Activated T-helper 17 cell treated with anti-CD3 and anti-CD28 coated beads, Interleukin-2, amount 50 U/mL, for 72 hours (primary cell): ENCODE data around the gene PARD3. TPM values are rescaled to one million over a fixed set of nuclear protein-coding genes. Genes with fewer than 3 reads are reported as not detected.

Experiments
- ATAC-seq: fragments of 150-1000 bp; cut with Tn5 transposase; replicated peaks from 2 replicates; pipeline ENCODE4 v1.10.0; 2021; ENCODE audit warnings: mild to moderate bottlenecking, moderate library complexity
- H3K27ac Mint-ChIP-seq: one replicate; pipeline ENCODE4 v1.8.0; 2022; ENCODE audit warnings: mixed read lengths
- H3K27me3 Mint-ChIP-seq: one replicate; pipeline ENCODE4 v1.8.0; 2022; ENCODE audit warnings: mixed read lengths
- H3K36me3 Mint-ChIP-seq: one replicate; pipeline ENCODE4 v1.8.0; 2022; ENCODE audit warnings: low read depth, mild to moderate bottlenecking, mixed read lengths
- H3K4me1 Mint-ChIP-seq: one replicate; pipeline ENCODE4 v1.8.0; 2022; ENCODE audit warnings: mixed read lengths
- H3K4me3 Mint-ChIP-seq: one replicate; pipeline ENCODE4 v1.8.0; 2022; ENCODE audit warnings: mild to moderate bottlenecking, mixed read lengths
- H3K9me3 Mint-ChIP-seq: one replicate; pipeline ENCODE4 v1.8.0; 2022; ENCODE audit warnings: mixed read lengths
- total RNA-seq, 2 donors: library from RNA; stranded (reverse); gene quantifications; one replicate each; pipeline ENCODE4 v1.2.3, GENCODE V29; 2022

The PARD3 gene
- total RNA-seq, 2 donors from 2014 or later: 0.13 to 0.24 TPM

DNA sequence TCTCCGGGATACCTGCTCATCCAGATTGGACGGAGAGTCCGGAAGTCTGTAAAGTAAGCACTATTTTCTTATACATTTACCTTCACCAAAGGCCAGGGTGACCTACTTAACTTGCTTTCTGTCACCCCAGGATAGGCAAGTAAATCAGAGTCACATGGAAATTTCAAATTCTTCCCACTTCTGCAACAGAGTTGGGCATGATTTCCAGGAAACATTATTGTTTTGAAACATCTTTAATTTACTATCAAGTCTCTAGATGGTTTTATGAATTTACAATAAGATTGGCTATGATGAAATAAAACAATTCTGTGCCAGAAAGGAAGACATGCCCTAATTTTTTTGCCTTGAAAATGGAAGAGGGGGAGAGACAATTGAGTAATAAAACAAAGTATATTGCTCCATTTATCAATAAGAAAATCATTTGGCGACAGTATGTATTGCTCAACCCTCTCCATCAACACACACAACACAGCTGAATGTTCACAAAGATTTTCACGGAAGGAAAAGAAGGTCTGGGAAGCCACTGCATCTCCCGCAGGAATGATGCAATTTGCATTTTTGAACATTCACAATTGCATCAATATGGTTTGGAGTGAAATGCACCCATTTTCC lies 702.8 kb downstream of the PARD3 start:
- Mint-ChIP-seq H3K9me3 (no peaks in the 10 kb centered on the region), H3K27ac (no peak overlapping the region), H3K36me3 (no peaks in the 10 kb centered on the region), H3K4me3 (no peak overlapping the region), H3K4me1 (no peaks in the 10 kb centered on the region), H3K27me3 (peaks cover 6% of the 10 kb centered on the region)
- no peak for ATAC-seq

DNA sequence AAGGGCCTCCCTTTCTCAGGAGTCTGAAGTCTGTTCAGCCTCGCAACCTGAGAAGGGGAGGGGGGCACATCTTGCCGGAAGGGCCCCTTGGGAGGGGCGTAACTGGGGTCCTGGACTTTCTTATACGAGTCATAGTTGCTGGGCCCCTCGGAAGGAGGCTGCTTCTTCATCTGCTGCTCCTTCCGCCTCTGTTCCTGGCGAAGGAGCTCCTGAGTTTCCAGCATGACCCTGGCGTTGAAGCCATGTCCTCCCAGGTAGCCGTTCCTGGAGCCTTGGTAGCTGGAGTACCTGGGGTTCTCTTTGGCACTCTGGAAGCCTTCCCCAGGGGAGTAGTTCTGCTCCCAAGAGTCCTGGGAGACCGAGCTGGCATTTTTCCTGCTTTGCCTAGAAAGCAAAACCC lies 703.9 kb downstream of the PARD3 start:
- Mint-ChIP-seq H3K4me1 (no peaks in the 10 kb centered on the region), H3K4me3 (no peak overlapping the region), H3K36me3 (no peaks in the 10 kb centered on the region), H3K9me3 (no peaks in the 10 kb centered on the region), H3K27ac (no peak overlapping the region), H3K27me3 (peaks cover 6% of the 10 kb centered on the region)
- ATAC-seq: no peak

DNA sequence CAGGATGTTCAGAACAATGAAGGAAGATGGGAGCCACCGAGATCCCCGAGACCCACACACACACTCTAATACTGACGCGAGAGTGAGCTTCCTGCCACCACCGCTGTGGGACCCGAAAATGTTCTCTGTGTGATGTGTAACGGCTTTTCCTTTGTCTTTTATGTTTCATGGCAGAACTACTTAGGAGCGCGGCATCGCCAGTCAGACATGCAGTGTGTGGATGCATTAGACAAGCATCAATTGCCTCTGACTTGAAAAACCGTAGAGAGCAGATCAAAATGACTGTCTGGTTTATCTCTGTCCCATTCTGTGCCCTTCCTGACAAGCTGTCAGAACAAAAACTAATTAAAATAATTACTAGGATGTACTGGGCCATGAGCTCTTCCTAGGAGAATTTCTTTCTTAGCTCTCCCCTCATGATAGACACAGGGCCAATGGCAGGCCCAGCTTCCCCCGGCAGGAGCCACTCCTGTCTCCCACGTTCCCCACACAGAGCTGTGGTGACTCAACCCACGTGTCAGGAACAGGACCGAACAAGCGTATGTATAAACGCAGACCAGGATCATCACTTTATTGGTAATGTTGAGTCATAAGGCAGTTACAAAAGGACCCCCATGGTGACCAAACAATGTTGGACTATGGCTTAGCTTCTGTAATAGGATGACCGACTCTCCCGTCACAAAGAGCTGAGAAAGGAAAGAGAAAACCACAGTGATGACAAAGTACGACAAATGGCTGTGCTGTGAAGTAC lies 705.0 kb downstream of the PARD3 start:
- Mint-ChIP-seq H3K27me3 (peaks cover 11% of the 10 kb centered on the region), H3K36me3 (no peaks in the 10 kb centered on the region), H3K9me3 (no peaks in the 10 kb centered on the region), H3K27ac (no peak overlapping the region), H3K4me1 (no peaks in the 10 kb centered on the region), H3K4me3 (no peak overlapping the region)
- ATAC-seq: no peak

DNA sequence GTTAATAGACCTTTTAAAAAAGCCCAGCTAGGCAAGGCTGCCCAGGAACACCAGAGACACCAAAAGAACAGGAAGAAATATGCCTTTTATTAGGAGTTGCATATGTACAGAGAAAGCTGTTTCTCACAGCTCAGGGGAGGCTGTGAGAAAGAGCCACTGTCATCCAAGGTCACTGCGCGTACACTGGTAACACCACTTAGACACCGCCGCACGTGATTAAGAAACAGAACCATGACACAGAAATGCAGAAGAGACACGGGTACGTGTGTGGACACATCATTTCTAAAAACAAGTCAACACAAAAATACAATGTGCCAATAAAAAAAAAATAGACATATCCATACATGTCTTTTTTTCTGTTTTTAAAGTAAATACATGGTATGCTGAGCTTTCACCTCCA lies 705.6 kb downstream of the PARD3 start:
- no peaks in the 10 kb centered on the region for H3K9me3 Mint-ChIP-seq
- H3K4me3 Mint-ChIP-seq: no peak overlapping the region
- H3K4me1 Mint-ChIP-seq: no peaks in the 10 kb centered on the region
- H3K36me3 Mint-ChIP-seq: no peaks in the 10 kb centered on the region
- peaks cover 8% of the 10 kb centered on the region for H3K27me3 Mint-ChIP-seq
- H3K27ac Mint-ChIP-seq: no peak overlapping the region
- ATAC-seq: no peak

DNA sequence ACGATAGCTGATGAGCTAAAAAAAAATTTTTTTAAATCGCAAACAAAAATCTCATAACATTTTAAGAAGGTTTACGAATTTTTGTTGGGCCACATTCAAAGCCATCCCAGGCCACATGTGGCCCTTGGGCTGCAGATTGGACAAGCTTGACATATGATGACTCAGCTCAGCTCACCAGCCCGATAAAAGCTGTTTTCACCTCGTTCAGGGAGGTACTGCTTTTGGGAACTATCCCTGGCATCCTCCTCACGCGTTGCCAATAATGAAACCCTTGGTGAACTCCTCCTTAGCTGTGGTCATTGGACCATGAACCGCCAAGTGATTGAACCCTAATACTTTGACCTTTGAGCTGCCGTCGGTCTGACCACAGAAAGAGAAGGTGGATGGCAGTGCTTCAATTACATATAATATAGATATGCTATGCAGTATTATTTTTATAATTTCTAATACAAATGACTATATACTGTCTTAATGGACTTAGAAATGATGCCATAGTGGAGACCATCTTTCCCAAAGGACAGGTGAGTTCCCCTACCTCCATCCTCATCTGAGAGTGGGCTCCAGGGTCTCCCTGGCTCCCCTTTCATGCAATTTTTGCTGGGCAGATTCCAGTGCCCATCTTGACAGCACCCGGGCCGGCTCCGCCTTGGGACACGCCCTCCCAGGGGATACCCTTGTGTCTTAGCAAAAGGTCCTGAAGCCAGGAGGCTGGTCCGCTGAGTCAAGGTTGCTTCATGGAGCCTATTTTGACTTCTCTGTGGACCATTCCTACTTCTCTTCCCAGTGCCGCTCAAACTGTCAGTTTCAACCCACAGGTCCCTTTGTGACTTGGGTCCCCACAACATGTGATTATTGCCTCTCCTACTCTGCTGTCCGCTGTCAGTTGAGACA lies 707.2 kb downstream of the PARD3 start:
- H3K9me3 Mint-ChIP-seq: no peaks in the 10 kb centered on the region
- no peak for ATAC-seq
- H3K27me3 Mint-ChIP-seq: peaks cover 10% of the 10 kb centered on the region

DNA sequence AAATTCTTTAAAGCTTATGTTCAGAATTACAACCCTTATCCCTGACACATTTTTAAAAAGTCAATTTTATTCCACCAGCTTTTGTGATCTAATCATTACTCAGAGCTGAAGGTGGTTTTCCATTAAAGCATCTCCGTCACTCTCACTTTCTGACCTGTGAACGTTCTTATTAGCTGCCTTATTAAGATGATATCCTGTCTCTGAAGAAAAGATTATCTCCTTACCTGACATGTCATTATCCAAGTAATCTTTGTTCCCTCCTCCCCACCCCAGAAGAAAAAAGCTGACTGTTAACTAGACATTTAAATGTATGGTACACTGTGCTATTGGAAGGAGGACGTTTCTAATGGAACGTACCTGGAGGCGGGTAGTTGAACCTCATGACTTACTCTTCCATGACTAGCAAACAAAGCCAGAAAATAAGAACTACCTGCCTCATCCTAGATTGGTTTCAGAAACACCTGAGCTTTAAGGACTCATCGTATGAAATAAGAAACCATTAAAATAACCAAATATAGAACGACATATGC lies 708.7 kb downstream of the PARD3 start:
- no peaks in the 10 kb centered on the region for H3K4me1 Mint-ChIP-seq
- no peak overlapping the region for H3K27ac Mint-ChIP-seq
- no peak overlapping the region for H3K4me3 Mint-ChIP-seq
- no peaks in the 10 kb centered on the region for H3K36me3 Mint-ChIP-seq
- H3K27me3 Mint-ChIP-seq: peaks cover 10% of the 10 kb centered on the region
- H3K9me3 Mint-ChIP-seq: no peaks in the 10 kb centered on the region
- ATAC-seq: no peak

More for the DNA sequence above, 707.2 kb downstream of the PARD3 start:
- no peaks in the 10 kb centered on the region for H3K4me1 Mint-ChIP-seq
- H3K36me3 Mint-ChIP-seq: no peaks in the 10 kb centered on the region
- H3K27ac Mint-ChIP-seq: no peak overlapping the region
- H3K4me3 Mint-ChIP-seq: no peak overlapping the region

DNA sequence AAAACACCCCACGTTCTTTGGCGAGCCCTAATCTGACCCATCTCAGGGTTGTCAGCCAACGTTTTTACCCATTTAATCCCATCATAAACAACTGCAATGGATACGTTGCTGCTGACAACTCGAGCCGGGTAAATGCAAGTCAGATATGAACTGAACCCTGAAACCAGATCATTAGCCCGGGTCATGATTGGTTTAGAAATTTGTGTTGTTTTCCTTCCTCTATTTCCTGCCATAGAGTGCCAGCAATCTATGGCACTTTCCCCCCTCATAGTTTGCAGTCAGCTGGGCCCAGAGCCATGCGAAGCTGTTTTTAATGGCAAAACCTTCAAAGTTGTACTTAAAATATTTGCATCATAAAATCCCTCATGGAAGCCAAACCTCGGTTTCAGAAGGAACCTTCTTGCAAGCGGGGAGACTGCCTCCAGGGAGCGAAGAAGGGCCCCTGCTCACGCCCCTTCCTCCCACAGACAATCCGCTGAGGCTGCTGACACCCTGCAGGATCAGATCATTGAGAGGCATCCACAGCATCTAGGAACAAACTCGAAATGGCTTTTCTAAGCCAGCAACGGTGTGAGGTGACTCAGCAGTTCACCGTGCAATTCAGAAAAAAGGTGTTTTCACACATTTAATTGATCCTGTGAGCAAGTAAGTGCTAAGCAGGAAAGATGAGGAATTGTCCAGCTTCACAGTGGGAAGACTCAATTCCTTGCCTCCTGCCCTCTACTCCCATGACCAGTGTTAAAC lies 710.1 kb downstream of the PARD3 start:
- no peaks in the 10 kb centered on the region for H3K36me3 Mint-ChIP-seq
- no peaks in the 10 kb centered on the region for H3K4me1 Mint-ChIP-seq
- H3K27ac Mint-ChIP-seq: no peak overlapping the region
- H3K27me3 Mint-ChIP-seq: peaks cover 8% of the 10 kb centered on the region
- no peaks in the 10 kb centered on the region for H3K9me3 Mint-ChIP-seq
- no peak overlapping the region for H3K4me3 Mint-ChIP-seq
- no peak for ATAC-seq

DNA sequence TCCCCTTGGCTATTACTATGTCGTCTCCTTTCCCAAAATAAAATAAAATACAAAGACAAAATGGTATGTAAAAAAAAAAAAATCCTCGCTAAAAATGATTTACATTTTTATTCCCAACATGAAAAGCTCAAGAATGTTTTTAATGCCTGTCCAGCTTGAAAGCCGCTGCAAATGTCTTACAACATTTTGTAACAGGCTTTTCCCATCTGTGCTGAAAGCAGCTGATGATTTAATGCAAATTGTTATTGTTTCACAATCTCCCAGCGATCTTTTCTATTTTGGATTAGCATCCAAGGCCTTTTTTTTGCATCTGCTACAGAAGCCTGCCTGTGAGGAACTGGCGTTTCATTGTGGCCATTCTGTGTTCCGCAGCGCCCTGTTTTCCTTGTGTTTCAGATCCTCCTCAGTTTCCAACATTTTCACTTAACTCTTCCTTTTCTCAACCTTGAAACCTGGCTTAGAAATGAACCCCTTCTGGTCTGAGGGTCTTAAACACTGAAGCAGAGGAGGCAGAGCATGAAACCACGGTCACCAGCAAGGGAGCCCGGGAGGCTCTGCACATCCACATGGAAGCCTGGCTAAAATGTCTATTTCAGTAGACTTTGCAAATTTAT lies 712.1 kb downstream of the PARD3 start:
- H3K27me3 Mint-ChIP-seq: peaks cover 8% of the 10 kb centered on the region
- no peaks in the 10 kb centered on the region for H3K36me3 Mint-ChIP-seq
- ATAC-seq: no peak
- no peaks in the 10 kb centered on the region for H3K9me3 Mint-ChIP-seq
- H3K4me1 Mint-ChIP-seq: no peaks in the 10 kb centered on the region
- no peak overlapping the region for H3K27ac Mint-ChIP-seq
- no peak overlapping the region for H3K4me3 Mint-ChIP-seq

DNA sequence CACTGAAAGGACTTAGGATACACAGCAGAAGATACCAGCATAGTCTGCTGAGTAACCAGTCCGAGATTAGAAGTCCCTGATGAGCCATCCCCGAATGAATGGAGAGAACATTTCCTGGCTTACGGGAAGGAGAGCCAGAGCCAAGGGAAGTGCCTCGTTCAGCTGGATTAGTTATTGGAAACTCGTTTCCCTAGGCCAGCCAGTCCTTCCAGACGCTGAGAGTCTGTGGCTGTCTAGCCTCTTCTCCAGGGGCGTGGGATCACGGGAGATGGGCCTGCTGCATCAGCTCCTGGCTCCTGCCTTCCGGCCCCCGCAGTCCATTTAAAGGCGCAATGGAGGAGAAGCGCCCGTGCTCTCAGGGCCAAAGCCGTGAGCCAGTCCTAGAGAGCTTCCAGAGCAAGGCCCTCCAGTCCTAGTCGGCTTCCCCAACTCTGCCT lies 712.8 kb downstream of the PARD3 start:
- no peak for ATAC-seq
- H3K27me3 Mint-ChIP-seq: peaks cover 8% of the 10 kb centered on the region
- no peak overlapping the region for H3K4me3 Mint-ChIP-seq
- no peaks in the 10 kb centered on the region for H3K36me3 Mint-ChIP-seq
- no peak overlapping the region for H3K27ac Mint-ChIP-seq
- no peaks in the 10 kb centered on the region for H3K4me1 Mint-ChIP-seq
- H3K9me3 Mint-ChIP-seq: peaks cover 3% of the 10 kb centered on the region

DNA sequence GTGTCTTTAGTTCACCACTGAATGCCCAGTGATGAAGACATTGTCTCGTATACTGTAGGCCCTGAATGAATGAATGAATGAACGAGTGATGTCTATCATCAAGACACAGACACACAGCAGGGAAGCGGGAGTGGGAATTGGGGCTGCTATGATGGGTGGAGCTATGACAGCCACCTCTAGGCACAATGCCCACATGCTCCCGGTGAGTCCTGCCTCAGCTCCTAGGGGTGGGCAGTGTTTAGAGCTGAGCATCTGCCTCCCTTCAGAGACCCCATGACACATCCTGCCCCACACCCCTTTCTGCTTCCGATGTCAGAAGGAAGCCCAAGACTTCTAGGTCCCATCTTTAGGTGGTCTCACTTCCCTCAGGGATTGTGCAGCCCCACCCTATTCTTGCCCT lies 714.1 kb downstream of the PARD3 start:
- Mint-ChIP-seq H3K4me3 (no peak overlapping the region), H3K9me3 (peaks cover 4% of the 10 kb centered on the region), H3K27ac (no peak overlapping the region), H3K36me3 (no peaks in the 10 kb centered on the region), H3K4me1 (no peaks in the 10 kb centered on the region), H3K27me3 (peaks cover 8% of the 10 kb centered on the region)
- no peak for ATAC-seq

DNA sequence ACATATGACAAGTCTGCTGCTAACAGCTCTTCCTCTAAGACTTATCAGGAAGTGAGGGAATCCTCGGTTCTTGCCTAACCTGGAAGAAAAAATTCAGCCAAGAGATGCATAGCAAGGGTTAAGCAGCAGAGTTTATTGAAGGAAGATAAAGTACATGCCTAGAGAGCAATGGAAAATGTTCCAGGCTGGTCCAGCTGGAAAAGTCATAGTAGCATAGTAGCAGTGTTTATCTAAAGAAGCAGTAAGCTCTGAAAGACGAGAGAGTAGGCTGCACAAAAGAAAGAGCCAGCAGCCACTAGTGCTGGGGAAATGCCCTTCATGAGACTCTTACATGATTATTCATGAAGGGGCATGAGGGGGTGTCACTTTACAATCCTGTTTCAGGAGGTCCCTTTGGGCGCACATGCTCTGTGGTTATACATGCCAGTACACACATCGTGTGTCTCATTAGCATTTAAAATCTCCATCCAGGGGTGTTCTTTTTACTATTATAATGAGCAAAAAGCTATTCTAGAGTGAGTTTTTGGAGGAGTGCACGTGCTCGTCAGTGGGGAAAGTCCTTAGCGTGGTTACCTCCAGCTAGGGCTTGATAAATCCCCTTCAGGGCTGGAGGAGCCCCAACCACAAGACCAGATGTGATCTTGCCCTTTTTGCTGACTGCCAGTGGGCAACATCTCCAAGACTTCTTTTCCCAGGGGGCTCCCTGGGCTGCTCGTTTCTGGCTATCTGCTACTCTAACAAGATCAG lies 716.1 kb downstream of the PARD3 start:
- no peak overlapping the region for H3K27ac Mint-ChIP-seq
- no peak for ATAC-seq
- H3K4me1 Mint-ChIP-seq: no peaks in the 10 kb centered on the region

DNA sequence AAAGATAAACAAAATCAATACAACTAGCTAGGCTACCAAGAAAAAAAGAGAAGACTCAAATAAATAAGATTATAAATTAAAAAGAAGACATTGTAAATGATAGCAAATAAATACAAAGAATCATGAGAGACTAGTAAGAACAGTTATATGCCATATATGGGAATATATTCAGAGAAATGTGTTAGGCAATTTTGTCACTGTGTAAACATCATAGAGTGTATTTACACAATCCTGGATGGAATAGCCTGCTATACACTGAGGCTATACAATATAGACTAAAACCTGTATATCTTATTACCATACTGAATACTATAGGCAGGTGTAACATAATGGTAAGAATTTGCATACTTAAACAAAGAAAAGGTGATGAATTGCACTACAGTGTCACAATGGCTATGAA lies 717.4 kb downstream of the PARD3 start:
- ATAC-seq: no peak
- no peak overlapping the region for H3K27ac Mint-ChIP-seq
- peaks cover under 1% of the 10 kb centered on the region for H3K27me3 Mint-ChIP-seq
- H3K4me1 Mint-ChIP-seq: no peaks in the 10 kb centered on the region
- no peaks in the 10 kb centered on the region for H3K36me3 Mint-ChIP-seq
- no peak overlapping the region for H3K4me3 Mint-ChIP-seq
- H3K9me3 Mint-ChIP-seq: peaks cover 9% of the 10 kb centered on the region

More for the DNA sequence above, 716.1 kb downstream of the PARD3 start:
- peaks cover 3% of the 10 kb centered on the region for H3K27me3 Mint-ChIP-seq
- H3K36me3 Mint-ChIP-seq: no peaks in the 10 kb centered on the region
- H3K4me3 Mint-ChIP-seq: no peak overlapping the region
- H3K9me3 Mint-ChIP-seq: peaks cover 9% of the 10 kb centered on the region

DNA sequence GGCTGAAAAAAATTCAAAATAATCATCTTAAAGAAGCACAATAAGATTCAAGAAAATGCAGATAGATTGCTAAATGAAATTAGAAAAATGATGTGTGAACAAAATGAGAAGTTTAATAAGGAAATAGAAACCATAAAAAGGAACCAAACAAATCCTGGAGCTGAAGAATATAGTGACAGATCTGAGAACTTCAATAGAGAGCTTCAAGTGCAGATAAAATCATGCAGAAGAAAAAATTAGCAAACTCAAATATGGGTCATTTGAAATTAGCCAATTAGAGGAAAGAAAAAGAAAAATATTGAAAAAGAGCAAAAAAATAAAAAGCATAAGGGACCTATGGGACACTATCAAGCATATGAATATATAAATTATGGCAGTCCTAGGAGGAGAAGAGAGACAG lies 720.1 kb downstream of the PARD3 start:
- Mint-ChIP-seq H3K27me3 (peaks cover 3% of the 10 kb centered on the region), H3K36me3 (no peaks in the 10 kb centered on the region), H3K27ac (no peak overlapping the region), H3K9me3 (peaks cover 12% of the 10 kb centered on the region), H3K4me3 (no peak overlapping the region), H3K4me1 (no peaks in the 10 kb centered on the region)
- no peak for ATAC-seq
